Astrocyte (in vitro differentiated cells and primary cell): ENCODE measurements around the gene NCOA7.

Experiments used
- EZH2 ChIP-seq: IDR thresholded peaks from 2 replicates; pipeline ENCODE4 v1.6.1; 2012; ENCODE audit warnings: mild to moderate bottlenecking, low read length, inconsistent platforms; ENCODE audit not compliant: insufficient read depth
- TF ChIP-seq, protein P1 (sequence below): IDR thresholded peaks from 2 replicates; pipeline ENCODE4 v1.5.1; 2011; ENCODE audit warnings: low read depth, mild to moderate bottlenecking, inconsistent platforms, low read length, moderate library complexity; ENCODE audit not compliant: insufficient read depth

DNA sequence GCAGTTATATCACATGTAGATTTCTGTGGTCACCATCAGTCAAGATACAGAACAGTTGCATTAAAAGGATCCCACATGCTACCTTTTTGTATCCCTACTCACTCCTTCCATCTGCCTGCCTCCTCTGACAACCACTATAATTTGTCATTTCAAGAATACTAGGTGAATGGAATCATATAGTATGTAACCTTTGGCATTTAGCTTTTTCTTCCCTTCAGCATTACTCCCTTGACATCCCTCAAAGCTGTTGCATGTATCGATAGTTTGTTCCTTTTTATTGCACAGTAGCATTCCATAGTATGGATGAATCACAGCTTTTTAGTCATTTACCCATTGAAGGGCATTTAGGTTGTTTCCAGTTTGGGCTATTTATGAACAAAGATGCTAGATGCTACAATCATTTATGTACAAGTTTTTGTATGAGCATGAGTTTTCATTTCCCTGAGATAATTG is 26.1 kb downstream of the NCOA7 start:
- TF ChIP-seq, protein P1, sequence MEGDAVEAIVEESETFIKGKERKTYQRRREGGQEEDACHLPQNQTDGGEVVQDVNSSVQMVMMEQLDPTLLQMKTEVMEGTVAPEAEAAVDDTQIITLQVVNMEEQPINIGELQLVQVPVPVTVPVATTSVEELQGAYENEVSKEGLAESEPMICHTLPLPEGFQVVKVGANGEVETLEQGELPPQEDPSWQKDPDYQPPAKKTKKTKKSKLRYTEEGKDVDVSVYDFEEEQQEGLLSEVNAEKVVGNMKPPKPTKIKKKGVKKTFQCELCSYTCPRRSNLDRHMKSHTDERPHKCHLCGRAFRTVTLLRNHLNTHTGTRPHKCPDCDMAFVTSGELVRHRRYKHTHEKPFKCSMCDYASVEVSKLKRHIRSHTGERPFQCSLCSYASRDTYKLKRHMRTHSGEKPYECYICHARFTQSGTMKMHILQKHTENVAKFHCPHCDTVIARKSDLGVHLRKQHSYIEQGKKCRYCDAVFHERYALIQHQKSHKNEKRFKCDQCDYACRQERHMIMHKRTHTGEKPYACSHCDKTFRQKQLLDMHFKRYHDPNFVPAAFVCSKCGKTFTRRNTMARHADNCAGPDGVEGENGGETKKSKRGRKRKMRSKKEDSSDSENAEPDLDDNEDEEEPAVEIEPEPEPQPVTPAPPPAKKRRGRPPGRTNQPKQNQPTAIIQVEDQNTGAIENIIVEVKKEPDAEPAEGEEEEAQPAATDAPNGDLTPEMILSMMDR, result no peak
- no peak for TF ChIP-seq EZH2
